Measurements from ENCODE around the gene AGAP1.

The AGAP1 gene

GRCh38 chr2:235864733-235865515 is 371.1 kb downstream of the AGAP1 start:
- Mint-ChIP-seq H3K27ac (no peak overlapping the region), H3K4me3 (no peak overlapping the region), H3K4me1 (no peaks in the 10 kb centered on the region), H3K9me3 (no peaks in the 10 kb centered on the region), H3K36me3 (no peaks in the 10 kb centered on the region), H3K27me3 (peaks cover 3% of the 10 kb centered on the region)
- ATAC-seq (ENCODE audit: low read depth) (no peak), DNase-seq (ENCODE audit: low spot score in 2 of 2) (no peak)

DNA sequence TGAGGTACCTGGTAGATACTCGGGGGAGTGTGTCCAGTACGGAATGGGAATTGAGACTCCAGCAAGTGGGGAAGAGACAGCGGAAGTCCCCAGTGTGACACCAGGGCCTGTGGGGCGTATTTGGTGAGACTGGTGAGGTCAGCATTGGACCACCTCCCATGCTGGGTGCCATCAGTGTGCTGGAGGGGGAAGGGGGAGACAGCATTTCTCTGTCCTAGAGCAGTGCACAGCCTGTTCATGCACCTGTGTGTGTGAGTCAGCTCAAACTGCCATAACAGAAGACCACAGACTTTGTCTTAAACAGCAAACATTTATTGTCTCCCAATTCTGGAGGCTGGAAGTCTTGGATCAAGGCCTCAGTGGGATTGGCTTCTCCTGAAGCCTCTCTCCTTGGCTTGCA is 372.5 kb downstream of the AGAP1 start:
- Mint-ChIP-seq H3K9me3 (peaks cover 3% of the 10 kb centered on the region), H3K4me3 (no peak overlapping the region), H3K36me3 (no peaks in the 10 kb centered on the region), H3K27me3 (peaks cover 3% of the 10 kb centered on the region), H3K4me1 (no peaks in the 10 kb centered on the region), H3K27ac (no peak overlapping the region)
- no peak for DNase-seq (ENCODE audit: low spot score in 2 of 2)
- no peak for ATAC-seq (ENCODE audit: low read depth)

GRCh38 chr2:235868224-235868623 is 374.4 kb downstream of the AGAP1 start:
- DNase-seq (ENCODE audit: low spot score in 2 of 2) (no peak), ATAC-seq (ENCODE audit: low read depth) (no peak)
- H3K9me3 Mint-ChIP-seq, result peaks cover 3% of the 10 kb centered on the region
- H3K4me1 Mint-ChIP-seq, result no peaks in the 10 kb centered on the region
- H3K27ac Mint-ChIP-seq, result no peak overlapping the region
- no peak overlapping the region for H3K4me3 Mint-ChIP-seq
- H3K36me3 Mint-ChIP-seq, result no peaks in the 10 kb centered on the region
- H3K27me3 Mint-ChIP-seq, result peaks cover 3% of the 10 kb centered on the region

DNA sequence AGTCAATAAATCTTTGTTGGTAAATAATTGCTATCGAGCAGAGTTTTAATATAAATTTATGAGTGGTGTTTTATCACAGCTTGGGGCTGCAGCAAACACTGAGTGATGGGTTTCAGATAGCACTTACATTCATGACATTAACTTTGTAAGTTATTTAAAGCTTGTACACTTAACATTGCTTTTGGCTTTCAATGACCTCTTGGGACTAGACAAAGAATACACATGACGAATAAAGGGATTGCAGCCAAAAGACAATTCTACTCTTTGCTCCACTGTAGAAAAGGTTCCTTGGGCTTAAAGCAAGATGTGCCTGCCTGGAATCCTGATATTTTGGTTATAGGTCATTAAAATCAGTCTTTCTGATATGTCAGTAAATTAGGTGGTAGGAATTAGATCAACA is 374.8 kb downstream of the AGAP1 start:
- DNase-seq (ENCODE audit: low spot score in 2 of 2) (no peak), ATAC-seq (ENCODE audit: low read depth) (no peak)
- Mint-ChIP-seq H3K27ac (no peak overlapping the region), H3K4me3 (no peak overlapping the region), H3K9me3 (peaks cover 3% of the 10 kb centered on the region), H3K36me3 (no peaks in the 10 kb centered on the region), H3K27me3 (peaks cover 2% of the 10 kb centered on the region), H3K4me1 (no peaks in the 10 kb centered on the region)

- DNase-seq (ENCODE audit: low spot score in 2 of 2) (no peak), ATAC-seq (ENCODE audit: low read depth) (no peak)
- H3K9me3 Mint-ChIP-seq, result peaks cover 3% of the 10 kb centered on the region
- no peaks in the 10 kb centered on the region for H3K36me3 Mint-ChIP-seq
- H3K27ac Mint-ChIP-seq, result no peak overlapping the region
- H3K4me3 Mint-ChIP-seq, result no peak overlapping the region
- no peaks in the 10 kb centered on the region for H3K4me1 Mint-ChIP-seq
- H3K27me3 Mint-ChIP-seq, result peaks cover 2% of the 10 kb centered on the region
Measured at GRCh38 chr2:235870515-235870914, 376.7 kb downstream of the AGAP1 start.

DNA sequence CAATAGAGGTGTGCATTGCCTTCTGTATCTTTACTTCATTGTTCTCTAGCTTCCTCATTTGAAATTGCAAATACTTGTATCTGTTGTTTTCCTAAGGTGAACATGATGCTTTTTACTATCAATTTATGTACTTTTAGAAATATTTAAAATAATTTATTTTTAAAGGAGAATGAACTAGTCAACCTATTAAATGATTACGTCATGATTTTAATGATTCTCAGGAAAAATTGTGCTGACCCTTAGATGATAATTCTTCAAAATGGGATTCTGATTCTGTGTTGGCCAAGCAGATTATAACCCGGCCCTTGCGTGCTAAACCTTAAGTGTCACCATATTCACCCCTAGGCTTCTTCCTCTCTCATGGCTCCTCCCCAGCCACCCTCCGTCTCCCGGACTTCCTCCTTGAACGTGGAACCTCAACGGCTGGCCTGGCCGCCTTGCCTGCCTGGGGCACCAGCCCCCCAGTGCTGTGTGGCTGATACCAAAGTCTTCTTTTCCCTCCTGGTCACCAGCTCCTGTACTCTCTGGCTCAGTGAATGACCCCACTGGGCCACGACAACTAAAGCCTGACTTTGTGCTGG is 382.3 kb downstream of the AGAP1 start:
- Mint-ChIP-seq H3K27ac (no peak overlapping the region), H3K4me3 (no peak overlapping the region), H3K36me3 (no peaks in the 10 kb centered on the region), H3K9me3 (peaks cover 2% of the 10 kb centered on the region), H3K27me3 (no peaks in the 10 kb centered on the region), H3K4me1 (no peaks in the 10 kb centered on the region)
- no peak for ATAC-seq (ENCODE audit: low read depth)
- no peak for DNase-seq (ENCODE audit: low spot score in 2 of 2)

DNA sequence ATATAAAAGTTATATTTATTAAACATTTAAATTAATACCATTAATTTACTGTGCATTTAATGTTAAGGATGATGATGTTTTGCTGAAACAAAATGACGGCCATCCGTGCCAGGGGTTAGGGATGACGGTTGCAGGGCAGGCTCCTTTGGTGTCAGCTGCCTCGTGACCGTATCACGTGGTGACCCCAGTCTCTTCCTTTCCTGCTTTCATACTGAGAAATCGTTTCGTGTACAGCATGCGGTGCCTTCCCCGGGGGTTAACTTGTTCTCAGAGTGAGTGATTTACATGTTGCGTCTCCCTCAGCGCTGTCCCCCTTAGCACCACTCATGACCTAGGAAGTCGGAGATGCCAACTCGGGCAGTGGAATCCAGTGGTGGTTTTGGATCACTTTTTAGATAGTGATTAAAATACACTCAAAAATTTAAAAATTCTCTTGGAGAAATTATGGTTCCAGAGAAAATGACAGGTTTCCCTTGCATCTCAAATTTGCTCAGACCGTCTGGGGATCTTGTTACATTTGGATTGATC is 383.5 kb downstream of the AGAP1 start:
- no peaks in the 10 kb centered on the region for H3K9me3 Mint-ChIP-seq
- H3K27ac Mint-ChIP-seq, result no peak overlapping the region
- no peak overlapping the region for H3K4me3 Mint-ChIP-seq
- ATAC-seq (ENCODE audit: low read depth), result no peak
- H3K36me3 Mint-ChIP-seq, result no peaks in the 10 kb centered on the region
- no peak for DNase-seq (ENCODE audit: low spot score in 2 of 2)
- no peaks in the 10 kb centered on the region for H3K4me1 Mint-ChIP-seq
- no peaks in the 10 kb centered on the region for H3K27me3 Mint-ChIP-seq

GRCh38 chr2:235879116-235879515 is 385.3 kb downstream of the AGAP1 start:
- H3K36me3 Mint-ChIP-seq, result no peaks in the 10 kb centered on the region
- H3K4me1 Mint-ChIP-seq, result no peaks in the 10 kb centered on the region
- no peak overlapping the region for H3K27ac Mint-ChIP-seq
- H3K27me3 Mint-ChIP-seq, result peaks cover 2% of the 10 kb centered on the region
- no peak for ATAC-seq (ENCODE audit: low read depth)
- H3K9me3 Mint-ChIP-seq, result no peaks in the 10 kb centered on the region
- no peak overlapping the region for H3K4me3 Mint-ChIP-seq
- no peak for DNase-seq (ENCODE audit: low spot score in 2 of 2)

GRCh38 chr2:235883675-235884074 is 389.8 kb downstream of the AGAP1 start:
- Mint-ChIP-seq H3K36me3 (no peaks in the 10 kb centered on the region), H3K4me3 (no peak overlapping the region)

DNA sequence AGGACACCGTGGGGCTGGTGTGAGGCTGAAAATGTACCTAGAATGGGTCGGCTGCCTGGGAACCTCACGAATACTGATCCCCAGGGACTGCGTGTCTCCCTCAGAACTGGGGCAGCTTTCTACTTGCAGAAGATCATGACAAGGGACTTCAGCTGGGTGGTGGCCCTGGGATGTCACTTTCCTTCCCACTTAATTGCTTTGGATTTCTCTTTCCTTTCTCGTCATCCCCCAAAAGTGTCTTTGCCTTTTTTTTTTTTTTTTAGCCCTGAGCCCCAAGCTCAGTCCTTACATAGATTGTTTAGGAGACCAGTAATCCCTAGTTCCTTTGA is 395.4 kb downstream of the AGAP1 start:
- Mint-ChIP-seq H3K27me3 (no peaks in the 10 kb centered on the region), H3K4me1 (no peaks in the 10 kb centered on the region), H3K9me3 (peaks cover 4% of the 10 kb centered on the region), H3K27ac (no peak overlapping the region), H3K36me3 (no peaks in the 10 kb centered on the region), H3K4me3 (no peak overlapping the region)
- DNase-seq (ENCODE audit: low spot score in 2 of 2), result no peak
- ATAC-seq (ENCODE audit: low read depth), result no peak

More at GRCh38 chr2:235883675-235884074, 389.8 kb downstream of the AGAP1 start:
- ATAC-seq (ENCODE audit: low read depth) (no peak), DNase-seq (ENCODE audit: low spot score in 2 of 2) (no peak)
- Mint-ChIP-seq H3K27ac (no peak overlapping the region), H3K27me3 (peaks cover 2% of the 10 kb centered on the region), H3K9me3 (peaks cover 4% of the 10 kb centered on the region), H3K4me1 (no peaks in the 10 kb centered on the region)

GRCh38 chr2:235893129-235893698 is 399.4 kb downstream of the AGAP1 start:
- Mint-ChIP-seq H3K27me3 (no peaks in the 10 kb centered on the region), H3K36me3 (no peaks in the 10 kb centered on the region), H3K9me3 (peaks cover 3% of the 10 kb centered on the region), H3K4me1 (no peaks in the 10 kb centered on the region), H3K4me3 (no peak overlapping the region), H3K27ac (no peak overlapping the region)
- DNase-seq (ENCODE audit: low spot score in 2 of 2) (no peak), ATAC-seq (ENCODE audit: low read depth) (no peak)

GRCh38 chr2:235894839-235895238 is 401.0 kb downstream of the AGAP1 start:
- Mint-ChIP-seq H3K27ac (no peak overlapping the region), H3K27me3 (no peaks in the 10 kb centered on the region), H3K9me3 (peaks cover 3% of the 10 kb centered on the region), H3K36me3 (no peaks in the 10 kb centered on the region), H3K4me3 (no peak overlapping the region), H3K4me1 (no peaks in the 10 kb centered on the region)
- ATAC-seq (ENCODE audit: low read depth) (no peak), DNase-seq (ENCODE audit: low spot score in 2 of 2) (no peak)

DNA sequence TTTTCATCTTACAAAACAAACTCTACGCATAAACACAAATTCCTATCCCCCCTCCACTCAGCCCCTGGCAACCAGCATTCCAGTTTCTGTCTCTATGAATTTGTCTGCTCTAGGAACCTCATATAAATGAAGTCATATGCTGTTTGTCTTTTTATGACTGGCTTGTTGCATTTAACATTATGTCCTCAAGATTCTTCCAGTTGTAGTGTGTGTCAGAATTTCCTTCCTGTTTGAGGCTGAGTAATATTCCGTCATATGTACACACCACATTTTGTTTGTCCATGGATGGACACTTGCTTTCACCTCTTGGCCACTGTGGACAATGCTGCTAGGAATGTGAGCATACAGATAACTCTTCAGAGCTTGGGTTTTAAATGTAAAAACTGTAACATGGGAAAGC is 402.2 kb downstream of the AGAP1 start:
- Mint-ChIP-seq H3K4me3 (no peak overlapping the region), H3K9me3 (peaks cover 3% of the 10 kb centered on the region), H3K36me3 (no peaks in the 10 kb centered on the region), H3K27ac (no peak overlapping the region), H3K27me3 (no peaks in the 10 kb centered on the region), H3K4me1 (no peaks in the 10 kb centered on the region)
- ATAC-seq (ENCODE audit: low read depth), result no peak
- no peak for DNase-seq (ENCODE audit: low spot score in 2 of 2)

DNA sequence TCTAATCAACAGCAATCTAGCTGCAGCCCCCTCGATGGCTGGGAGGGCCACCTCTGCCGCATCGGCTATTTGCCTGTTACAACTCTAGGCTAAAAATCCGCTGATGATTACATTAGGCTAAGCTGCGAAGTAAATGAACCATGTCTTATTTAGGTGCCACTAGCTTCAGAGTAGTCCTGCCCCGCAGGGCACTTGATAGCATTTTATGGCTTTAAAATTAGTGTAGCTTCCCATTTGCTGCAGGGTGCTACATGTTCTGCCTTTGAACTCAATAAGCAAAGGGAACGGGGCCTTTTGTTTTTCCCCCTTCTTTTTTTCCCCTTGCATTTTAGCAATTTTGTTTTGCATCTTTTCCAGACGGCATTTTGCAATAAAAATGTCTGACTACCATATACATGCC is 404.1 kb downstream of the AGAP1 start:
- Mint-ChIP-seq H3K27me3 (no peaks in the 10 kb centered on the region), H3K36me3 (no peaks in the 10 kb centered on the region), H3K27ac (no peak overlapping the region), H3K4me1 (no peaks in the 10 kb centered on the region), H3K9me3 (peaks cover 3% of the 10 kb centered on the region), H3K4me3 (no peak overlapping the region)
- ATAC-seq (ENCODE audit: low read depth), result no peak
- no peak for DNase-seq (ENCODE audit: low spot score in 2 of 2)

Measured in memory B cell (primary cell).